Hindlimb muscle (tissue), 1 donor: ENCODE measurements around the gene NEURL3. TPM values are rescaled to one million over a fixed set of nuclear protein-coding genes. Genes with fewer than 3 reads are reported as not detected.

Experiments used
- DNase-seq: peaks from one replicate; pipeline ENCODE4 v3.0.0-alpha.2; 2013
- polyA plus RNA-seq: library from polyadenylated mRNA; unstranded; fragments of 120-200 nt; gene quantifications from one replicate; pipeline ENCODE4 v1.2.1, GENCODE V29; 2013; ENCODE audit not compliant: insufficient read length

Gene NEURL3
- polyA plus RNA-seq, 1 donor, result 0.22 TPM

DNA sequence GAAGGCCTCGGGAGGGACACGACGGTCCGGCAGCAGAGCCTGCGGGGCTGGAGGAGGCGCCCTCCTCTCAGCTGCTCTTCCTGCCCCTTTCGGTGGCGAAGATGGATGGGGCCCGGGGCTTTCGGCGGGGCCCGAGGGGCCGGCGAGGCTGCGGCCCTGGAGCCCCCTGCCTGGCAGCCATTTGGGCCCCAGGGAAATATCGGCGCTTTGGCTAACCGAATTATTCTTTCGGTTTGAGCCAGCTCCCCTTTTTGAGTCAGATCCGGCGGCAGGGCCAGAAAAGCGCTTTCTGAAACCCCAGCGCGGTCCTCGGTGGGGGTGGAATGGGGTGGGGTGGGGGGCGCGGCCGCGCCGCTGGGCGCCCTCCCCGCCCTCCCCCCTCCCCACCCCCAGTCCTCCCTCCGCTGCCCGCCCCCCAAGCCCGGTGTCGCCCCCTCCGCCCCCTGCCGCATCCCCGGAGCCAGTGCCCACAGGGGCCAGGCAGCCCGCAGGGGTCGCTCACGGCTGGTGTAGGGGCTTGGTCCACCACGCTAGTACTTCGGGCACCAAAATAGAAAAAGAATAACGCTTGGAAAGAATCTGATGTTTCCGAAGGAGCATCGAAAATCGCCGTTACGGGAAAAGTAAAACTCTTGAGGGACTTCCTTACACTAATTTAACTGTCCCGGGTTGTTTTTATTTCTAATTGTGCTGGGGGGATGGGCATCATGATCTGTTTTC is 22.3 kb upstream of the NEURL3 start:
- peak; percentile 35 for DNase-seq

DNA sequence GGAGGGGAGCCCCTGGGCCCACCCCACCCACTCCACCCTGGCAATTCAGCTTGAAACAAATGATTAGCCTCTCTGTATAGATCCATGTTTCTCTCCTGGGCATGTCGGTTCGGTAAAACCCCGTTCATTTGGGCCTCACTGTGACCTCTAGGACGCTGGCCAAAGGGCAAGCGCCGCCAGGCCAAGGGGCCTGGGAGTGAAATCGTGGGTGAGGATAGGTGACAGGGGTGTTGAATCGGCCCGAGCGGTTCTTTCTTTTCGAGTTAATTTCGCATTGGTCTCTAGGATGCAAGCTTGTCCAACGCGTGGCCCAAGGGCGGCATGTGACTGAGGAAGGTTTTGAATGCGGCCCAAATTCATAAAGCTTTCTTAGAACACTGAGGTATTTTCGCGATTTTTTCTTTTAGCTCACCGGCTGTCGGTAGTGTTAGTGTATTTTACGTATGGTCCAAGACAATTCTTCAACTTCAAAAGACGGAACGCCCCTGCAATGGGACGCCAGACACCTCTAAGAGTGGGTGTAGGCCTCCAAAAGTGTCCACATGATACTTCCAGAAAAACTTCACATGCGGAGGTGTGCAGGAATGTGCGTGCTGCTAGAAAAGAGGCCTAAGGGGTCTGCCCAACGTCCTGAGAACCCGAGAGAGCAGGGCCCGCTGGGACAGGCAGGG is 21.6 kb upstream of the NEURL3 start:
- DNase-seq, result no peak

DNA sequence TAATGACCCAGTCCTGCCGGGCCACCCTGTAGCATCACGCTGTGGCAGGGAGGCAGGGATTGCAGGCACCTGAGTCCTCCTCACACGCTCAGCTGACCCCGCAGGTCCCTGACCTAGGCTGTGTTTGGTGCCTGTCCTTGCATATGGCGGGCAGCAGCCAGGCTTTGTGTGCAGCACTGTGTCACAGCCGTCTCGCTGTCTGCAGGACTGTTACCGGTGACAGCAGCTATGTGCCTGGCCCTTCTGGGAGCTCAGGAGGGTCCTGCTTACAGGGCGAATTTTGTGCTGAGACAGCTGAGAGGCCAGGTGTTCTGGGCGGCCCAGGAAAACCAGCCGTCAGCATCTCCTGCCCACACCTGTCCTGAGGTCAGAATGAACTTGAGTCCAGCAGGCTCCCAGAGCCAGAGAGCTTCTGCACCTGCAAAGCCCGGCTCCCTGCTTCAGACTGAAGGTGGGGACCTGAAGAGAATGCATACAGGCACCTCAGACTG is 21.0 kb upstream of the NEURL3 start:
- DNase-seq, result no peak

DNA sequence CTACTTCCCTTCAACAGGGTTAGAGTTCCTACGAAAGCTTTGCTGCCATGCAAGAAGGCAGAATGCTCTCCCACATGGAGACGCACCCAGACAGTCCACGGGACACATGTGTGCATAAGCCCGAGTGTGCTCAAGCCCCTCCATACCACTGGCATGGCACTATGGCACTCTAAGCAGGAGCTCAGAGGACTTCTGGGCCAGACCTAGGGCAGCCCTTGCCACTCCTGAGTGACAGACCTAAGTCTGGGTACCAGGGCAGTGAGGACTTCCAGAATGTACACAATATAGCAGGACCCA is 20.0 kb upstream of the NEURL3 start:
- DNase-seq, result no peak

DNA sequence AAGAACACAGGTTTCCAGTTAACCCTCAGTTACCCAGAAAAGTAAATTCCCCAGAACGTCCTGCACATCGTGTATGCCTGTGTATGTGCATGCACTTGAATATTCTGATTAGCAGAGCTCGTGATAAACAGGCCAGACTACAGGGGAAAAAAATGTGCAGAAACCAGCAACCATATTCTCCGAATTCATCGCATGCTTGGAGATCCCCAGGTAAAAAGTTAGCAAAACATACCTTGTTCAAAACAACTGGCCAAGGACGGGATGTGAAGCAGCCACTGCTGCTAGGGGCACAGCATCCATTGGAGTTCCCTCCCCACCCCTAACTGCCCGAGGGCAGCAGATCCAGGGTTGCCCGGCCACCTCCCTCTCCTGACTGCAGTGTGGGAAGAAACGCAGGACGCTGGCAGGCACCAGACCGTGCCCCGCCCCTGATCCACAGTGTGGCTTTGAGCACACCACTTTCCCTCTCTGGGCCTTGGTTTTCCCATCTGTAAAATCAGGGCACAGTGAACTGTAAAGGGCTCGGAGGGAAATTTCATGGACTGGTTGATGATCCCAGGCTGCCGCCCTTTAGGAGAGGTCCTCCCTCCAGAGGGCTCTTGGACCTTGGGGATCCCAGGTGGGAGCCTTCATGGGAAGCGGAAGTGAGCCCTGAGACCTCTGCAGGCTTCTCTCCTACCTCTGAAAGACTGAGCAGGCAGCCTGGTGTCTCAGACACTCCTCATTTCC is 19.5 kb upstream of the NEURL3 start:
- DNase-seq, result no peak

DNA sequence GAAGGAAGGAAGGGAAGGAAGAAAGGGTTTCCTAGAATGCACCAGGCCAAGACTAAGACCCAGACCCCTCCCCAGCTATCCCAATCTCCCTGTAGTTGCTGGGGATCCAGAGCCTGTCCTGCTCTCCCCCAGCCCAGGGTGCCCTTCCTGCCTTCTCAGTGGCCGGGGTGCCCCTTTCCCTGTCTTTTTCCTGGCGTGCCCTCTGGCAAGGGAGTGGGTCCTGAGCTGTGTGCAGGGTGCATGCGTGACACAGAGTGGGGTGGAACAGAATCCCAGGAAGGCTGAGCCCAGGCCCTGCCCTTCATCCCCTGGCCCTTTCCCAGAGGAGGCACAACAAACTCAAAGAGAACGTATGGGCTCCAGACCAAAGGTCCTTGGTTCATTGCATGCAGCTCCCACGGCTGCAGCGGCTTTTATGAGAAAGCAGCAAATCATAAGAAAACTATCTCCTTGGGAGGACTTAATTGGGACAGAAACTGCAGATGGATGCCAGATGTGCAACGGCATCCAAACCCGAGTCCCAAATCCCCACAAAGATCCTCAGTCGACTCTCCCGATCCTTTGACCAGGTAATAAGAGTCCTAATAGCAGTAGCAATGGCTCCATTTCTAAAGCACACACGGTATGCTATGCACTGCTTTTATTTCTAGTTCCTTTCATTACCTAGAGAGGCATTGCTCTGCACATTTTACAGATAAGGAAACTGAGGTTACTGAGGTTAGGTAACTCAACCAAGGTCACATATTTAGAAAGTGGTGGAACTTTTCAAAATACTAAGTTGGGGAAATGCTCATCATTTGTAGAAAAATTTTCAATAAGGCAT is 18.7 kb upstream of the NEURL3 start:
- no peak for DNase-seq

DNA sequence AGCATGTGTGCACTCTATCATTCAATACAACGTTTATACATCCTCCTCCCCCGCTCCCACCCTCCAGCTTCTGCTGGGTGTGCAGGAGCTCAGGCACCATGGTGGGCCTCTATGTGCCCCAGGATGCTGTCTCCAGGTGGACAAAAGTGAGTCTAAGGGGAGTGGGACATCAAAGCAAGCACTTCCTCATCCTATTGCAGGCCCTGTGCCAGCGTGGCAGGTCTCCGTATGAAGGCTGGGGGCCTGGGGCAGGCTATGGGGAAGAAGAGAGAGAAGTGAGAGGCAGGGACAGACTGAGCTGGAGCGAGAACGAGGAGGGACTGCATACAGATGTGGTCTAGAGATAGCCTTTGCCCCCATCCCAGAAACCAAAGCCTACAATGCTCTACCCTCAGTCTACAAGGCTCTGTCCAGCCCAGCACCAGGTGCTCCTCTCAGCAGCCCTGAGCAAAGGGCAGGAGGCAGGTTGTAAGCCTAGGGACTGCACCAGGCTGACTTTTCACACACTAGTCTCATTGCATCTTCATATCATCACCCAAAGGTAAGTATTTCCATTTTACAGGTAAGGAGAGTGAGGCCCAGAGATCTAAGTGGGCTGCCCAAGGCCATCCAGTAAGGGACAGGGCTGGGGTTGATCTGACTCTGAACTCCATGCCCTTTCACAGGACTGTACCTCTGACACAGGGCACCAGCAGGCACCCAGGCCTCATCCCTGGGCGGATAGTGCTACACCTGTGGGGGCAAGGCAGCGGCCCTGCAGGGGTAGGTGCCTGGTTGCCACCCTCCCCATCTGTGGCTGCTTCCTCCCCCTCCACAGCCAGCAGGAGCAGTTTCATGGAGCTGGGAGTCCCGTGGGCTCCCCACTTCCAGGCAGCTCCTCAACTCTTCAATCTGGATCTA is 17.4 kb upstream of the NEURL3 start:
- DNase-seq, result no peak

DNA sequence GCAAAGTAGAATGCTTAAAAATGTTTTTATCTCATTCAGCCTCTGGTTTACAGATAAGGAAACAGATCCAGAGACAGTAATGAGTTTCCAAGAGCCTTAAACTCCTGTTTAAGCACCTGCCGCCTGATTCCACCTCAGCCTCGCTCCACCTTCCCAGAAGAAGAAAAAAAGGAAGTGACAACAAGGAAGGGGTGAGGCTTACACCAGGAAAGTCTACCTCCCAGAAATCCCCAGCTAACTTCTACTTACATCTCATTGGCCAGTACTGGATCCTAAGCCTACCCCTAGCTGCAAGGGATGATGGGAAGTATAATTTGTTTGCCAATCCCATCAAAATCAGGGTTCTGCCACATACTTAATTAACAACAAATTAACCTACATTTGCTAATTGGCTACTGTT is 16.1 kb upstream of the NEURL3 start:
- DNase-seq, result no peak

DNA sequence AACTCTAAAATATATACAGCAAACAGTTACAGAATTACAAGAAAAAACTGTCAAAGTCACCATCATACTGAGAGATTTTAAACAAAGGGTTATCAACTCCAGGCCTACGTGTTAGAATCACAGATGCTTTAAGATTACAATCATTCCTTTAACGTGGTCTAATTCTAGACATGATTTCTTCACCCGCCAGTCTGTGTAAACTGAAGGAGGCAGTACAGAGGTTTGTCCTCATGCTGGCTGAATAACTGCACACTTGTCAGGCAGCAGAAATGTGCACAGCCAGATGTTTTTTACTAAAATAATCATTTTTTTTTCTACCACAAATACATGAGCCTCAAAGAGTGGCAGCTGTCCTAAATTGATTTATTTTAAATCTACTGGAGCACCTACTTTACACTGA is 15.5 kb upstream of the NEURL3 start:
- no peak for DNase-seq

DNA sequence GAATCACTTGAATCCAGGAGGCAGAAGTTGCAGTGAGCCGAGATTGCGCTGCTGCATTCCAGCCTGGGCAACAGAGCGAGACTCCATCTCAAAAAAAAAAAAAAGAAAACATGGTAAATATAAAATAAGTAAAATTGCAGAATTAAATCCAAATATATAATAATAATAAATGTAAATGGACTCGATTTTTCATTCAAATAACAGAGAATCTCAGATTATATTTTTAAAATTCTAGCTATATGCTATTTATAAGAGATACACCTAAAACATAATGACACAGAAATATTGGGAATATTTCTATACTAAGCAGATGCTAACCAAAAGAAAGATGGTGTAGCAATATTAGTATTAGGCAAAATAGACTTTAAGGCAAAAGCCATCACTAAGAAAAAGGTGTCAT is 15.1 kb upstream of the NEURL3 start:
- DNase-seq, result no peak

DNA sequence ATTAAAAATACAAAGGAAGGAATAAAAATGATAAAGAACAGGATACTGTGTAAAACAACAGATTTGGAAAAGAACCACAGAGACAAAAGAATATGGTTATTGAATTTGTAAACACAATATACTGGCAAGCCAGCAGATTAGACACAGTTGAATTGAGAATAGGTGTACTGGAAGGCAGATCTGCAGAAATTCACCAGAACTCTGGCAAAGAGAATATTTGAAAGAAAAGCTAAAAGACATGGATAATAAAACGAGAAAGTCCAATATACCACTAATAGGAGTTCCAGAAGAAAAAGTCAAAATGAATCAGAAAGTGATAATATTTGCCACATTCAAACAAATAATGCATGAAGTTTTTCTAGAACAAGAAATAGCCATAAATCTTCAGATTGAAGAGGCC is 11.9 kb upstream of the NEURL3 start:
- DNase-seq, result no peak

DNA sequence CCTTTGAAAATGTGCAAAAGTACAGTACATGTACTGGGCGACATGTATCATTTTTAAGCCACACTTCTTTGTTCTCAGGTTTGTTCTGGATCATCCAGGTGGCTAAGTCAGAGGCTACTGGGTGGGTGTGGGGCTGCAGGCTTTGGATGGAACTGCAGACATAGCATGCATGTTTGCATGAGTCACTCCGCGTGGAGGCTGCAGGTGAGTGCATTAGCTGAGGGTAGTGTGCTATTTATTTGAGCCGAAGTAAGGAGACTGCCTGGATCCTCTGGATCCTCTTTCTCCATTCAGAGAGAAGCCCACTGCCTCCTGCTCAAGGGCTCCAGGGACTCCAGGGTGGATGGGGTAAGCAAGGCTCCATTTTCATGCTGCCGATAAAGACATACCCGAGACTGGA is 9.4 kb upstream of the NEURL3 start:
- DNase-seq, result no peak

DNA sequence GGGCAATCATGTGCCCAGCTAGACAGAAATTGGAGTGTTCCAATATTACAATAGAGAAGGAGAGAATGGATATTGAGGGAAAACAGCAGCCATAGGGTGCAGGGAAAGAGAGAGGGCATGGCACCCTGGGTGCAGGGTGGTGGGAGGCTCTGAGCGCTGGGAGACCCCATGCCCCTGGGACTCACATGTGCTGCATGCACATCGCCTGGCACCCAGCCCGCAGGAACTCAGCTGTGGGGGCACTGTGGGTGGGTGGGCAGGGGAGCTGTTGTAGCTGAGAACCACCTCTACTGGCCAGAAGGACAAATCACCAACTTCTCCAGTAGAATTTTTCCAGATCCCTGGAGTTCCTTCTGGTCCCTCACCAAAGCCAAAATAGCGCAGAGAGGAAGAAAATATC is 7.2 kb upstream of the NEURL3 start:
- DNase-seq, result no peak

DNA sequence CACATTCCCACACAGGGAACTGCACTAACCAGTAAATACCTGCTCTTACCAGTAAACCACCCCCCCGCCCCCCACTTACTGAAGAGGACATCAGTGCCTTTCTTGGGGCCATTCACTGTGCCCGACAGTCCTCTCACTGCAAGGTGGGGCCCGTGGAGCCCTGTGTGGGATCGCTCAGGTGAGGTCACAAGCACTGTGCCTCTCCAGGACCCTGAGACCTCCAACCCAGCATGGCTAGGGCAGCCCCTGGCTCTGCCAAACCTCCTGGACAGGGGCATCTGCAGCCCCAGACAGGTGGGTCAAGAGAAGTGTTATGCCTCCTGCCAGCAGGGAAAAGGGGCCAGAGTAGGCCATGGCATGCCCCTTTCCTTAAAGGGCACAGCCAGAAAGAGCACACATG is 6.7 kb upstream of the NEURL3 start:
- no peak for DNase-seq

DNA sequence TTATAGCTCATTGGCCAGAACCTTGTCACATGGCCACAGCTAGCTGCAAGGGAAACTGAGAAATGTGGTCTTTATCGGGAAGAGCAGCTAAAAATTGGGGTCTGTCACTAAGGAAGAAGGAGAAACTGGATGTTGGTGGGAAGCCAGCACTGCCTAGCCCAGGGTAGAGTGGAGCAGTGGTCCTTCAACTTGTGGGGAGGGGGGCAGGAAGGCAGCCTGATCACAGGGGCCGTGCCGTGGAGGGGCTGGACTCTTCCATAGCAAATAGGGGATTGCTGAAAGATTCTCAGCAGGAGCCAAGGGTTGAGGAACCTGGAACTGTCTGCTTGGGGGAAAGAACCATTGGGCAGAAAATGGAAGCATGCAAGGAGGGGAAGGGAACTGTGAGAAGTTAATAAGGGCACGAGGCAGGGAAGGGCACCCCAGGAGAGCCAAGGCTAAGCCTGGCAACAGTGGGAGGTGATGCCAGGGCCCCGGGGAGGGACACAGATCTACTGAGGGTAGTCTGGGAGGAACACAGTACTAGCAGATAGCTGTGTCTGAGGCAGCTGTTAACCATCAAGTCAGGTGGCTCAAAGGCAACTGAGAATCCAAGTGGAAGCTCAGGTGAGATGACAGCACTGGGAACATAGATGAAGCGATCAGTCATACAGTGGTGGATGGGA is 5.9 kb upstream of the NEURL3 start:
- no peak for DNase-seq

DNA sequence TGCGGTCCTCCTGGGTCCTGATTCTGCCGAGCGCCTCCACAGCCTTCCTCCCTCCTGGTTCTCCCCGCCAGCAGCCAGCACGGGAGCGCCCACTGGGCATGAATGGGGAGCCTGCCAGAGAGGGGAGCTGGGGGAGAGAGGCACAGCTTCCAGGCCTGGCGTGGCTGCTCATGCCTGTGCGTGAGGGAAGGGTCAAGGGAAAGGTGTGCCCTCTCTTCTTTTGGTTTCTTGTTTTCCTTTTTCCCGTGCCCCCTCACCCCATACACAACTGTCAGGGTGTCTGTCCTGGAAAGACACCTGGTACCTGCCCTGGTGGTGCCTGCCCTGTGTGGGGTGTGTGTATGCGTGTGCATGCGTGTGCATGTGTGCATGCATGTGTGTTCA is 4.7 kb upstream of the NEURL3 start:
- no peak for DNase-seq

DNA sequence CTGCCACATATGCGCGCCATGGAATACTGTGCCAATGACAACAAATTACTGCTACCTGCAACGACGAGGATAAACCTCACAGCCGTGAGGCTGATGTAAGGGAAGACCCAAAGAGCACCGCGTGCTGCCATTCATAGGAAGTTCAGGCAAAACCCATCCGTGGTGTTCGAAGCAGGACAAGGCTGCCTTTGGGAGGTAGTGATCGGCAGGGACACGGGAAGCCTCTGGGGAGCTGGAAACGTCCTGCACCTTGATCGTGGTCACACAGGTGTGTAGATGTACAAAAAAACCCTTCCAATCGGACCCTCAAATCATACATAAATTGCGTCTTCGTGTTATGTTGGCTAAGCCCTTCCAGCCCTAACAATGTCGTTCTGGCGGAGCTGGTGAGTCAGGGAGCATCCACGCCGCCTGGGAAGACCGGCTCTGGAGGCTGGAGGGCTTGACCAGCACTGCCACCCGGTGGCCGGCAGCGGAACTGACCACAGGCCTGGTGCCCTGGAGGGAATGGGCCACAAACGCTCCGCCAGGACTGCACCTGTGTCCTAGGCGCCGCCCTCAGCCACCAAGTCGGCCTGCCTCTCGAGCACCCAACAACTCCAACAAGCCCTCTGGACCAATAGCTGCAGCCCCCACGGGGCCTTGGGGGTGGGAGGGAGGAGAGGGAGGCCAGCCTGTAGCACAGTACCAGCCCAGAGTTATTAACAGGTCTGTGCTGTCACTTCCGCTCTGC is 4.1 kb upstream of the NEURL3 start:
- DNase-seq, result peak; percentile 78

DNA sequence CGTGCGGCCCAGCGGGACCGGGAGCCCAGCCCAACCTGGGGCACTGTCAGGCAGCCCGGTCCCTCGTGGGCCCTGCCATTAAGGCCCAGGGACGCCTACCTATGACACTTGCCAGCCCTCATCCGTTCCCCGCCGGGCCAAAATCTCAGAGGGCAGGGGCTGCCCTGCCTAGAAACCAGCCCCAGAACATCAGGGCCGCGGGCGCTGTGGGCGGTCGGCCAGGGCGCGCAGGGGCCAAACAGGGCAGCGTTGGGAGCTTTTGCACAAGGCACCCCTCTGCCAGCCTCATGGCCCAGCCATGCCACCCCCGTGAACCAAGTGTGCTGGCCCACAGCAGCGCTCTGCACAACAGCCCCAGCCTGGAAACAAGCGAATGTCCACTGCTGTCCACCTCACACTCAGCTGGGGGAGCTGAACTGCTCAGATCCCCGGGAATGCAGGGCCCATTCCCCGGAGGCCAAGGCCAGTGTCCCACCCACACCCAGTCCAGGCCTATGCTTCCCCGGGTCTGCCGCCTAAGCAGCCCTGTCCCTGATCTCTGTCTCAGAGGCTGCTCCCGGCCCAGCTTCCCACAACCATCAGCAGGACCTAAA is 3.5 kb upstream of the NEURL3 start:
- no peak for DNase-seq

DNA sequence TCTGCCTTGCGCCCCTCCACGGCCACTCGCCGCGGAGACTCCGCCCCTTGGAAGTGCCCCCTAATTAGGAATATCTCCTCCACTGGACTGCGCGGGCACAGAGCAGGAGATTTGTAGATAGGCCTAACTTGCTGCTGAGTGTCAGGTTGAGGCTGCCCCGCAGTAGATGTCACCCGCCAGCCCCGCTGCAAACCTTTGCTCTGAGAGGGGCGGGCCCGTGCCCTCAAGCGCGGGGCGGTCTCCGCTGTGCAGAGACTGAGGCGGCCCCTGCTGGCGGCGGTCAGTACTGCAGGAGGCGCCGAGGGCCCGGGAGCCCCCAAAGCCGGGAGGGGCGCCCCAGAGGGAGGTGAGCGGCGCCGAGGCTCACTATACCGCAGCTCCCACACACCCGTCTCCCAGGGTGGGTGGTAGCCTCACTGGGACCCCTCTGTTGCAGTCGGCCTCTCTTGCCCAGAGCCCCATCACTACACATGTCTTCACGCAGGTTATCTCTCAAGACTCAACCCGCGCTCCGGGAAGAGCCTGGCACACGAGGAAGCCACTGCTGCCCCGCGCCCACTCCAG is 2.9 kb upstream of the NEURL3 start:
- no peak for DNase-seq

DNA sequence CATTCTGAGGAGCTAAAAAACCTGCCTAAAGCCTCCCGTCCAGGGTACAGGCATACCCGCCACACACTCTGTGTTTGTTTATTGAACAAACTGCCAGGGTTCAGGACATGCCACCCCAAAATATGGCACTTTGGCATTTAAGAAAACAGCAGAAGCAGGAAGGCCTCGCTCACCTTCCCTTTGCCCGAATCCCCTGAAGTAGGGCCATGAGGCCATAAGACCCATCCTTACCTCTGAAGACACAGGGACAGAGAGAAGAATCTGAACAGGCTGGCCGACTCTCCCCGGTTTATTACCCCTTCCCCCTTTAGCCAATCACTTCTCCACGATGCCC is 1.7 kb upstream of the NEURL3 start:
- DNase-seq, result no peak
